Caco-2 (cell line): Measurements from ENCODE around the gene NOS1AP. TPM values are rescaled to one million over a fixed set of nuclear protein-coding genes. Genes with fewer than 3 reads are reported as not detected.

Experiments used
- BruUV-seq: library from RNA; stranded (reverse); fragments of 400-500 nt; replicated peaks from 2 replicates; lab custom pipeline; 2021; lab: Mats Ljungman, UMichigan
- CTCF ChIA-PET: fragments of 300-600 bp; sonication (Branson Sonifier 250); formaldehyde crosslinking; loops from one replicate; lab custom pipeline; 2022; ENCODE audit warnings: antibody characterized with exemption; lab: Charles Lee
- POLR2A ChIA-PET: fragments of 300-600 bp; sonication (Branson Sonifier 250); formaldehyde crosslinking; loops from one replicate; lab custom pipeline; 2022; ENCODE audit warnings: antibody characterized with exemption; lab: Charles Lee
- DNase-seq, 2 experiments: peaks; one replicate each; pipeline versions ENCODE4 v3.0.0 to v3.0.0-alpha.2; 2020 to 2022
- H3K27me3 ChIP-seq: replicated peaks from 2 replicates; pipeline ENCODE4 v1.6.0; 2011; ENCODE audit warnings: low read length; ENCODE audit not compliant: control insufficient read depth, insufficient read depth
- H3K36me3 ChIP-seq: 2 replicates; pipeline ENCODE4 v1.5.1; 2011; ENCODE audit warnings: low read length; ENCODE audit not compliant: control insufficient read depth, insufficient read depth
- H3K4me1 ChIP-seq: fragments of 250-450 bp; sonication (Bioruptor Pico); 2 replicates; pipeline ENCODE4 v1.5.1; 2020; ENCODE audit warnings: mild to moderate bottlenecking
- H3K4me3 ChIP-seq: 2 replicates; pipeline ENCODE4 v1.5.1; 2011; ENCODE audit warnings: low read depth, mild to moderate bottlenecking, control low read depth, low read length
- H3K9me3 ChIP-seq: fragments of 250-450 bp; sonication (Bioruptor Pico); 2 replicates; pipeline ENCODE4 v1.5.1; 2020; ENCODE audit warnings: mild to moderate bottlenecking, moderate library complexity
- H3K27ac Mint-ChIP-seq: one replicate; pipeline ENCODE4 v1.8.0; 2022; ENCODE audit warnings: mixed read lengths; ENCODE audit not compliant: unreplicated experiment
- H3K27me3 Mint-ChIP-seq: one replicate; pipeline ENCODE4 v1.8.0; 2022; ENCODE audit warnings: mixed read lengths; ENCODE audit not compliant: insufficient read depth, unreplicated experiment
- H3K36me3 Mint-ChIP-seq: one replicate; pipeline ENCODE4 v1.8.0; 2022; ENCODE audit warnings: mild to moderate bottlenecking, mixed read lengths; ENCODE audit not compliant: insufficient read depth, unreplicated experiment
- H3K4me1 Mint-ChIP-seq: one replicate; pipeline ENCODE4 v1.8.0; 2022; ENCODE audit warnings: low read depth, mixed read lengths; ENCODE audit not compliant: unreplicated experiment
- H3K4me3 Mint-ChIP-seq: one replicate; pipeline ENCODE4 v1.8.0; 2022; ENCODE audit warnings: mild to moderate bottlenecking, moderate library complexity, mixed read lengths; ENCODE audit not compliant: unreplicated experiment
- H3K9me3 Mint-ChIP-seq: one replicate; pipeline ENCODE4 v1.8.0; 2022; ENCODE audit warnings: mixed read lengths; ENCODE audit not compliant: unreplicated experiment
- intact Hi-C: fragments of 100-400 bp; cut with micrococcal nuclease; formaldehyde crosslinking; loops from one replicate; pipeline ENCODE4 v1.10.0; 2022; ENCODE audit not compliant: unreplicated experiment
- total RNA-seq: library from RNA; stranded (reverse); gene quantifications from 2 replicates; pipeline ENCODE4 v1.2.3, GENCODE V29; 2022
- TF ChIP-seq, protein P1 (sequence below), 2 experiments: fragments of 200-600 bp in 1 of 2; IDR thresholded peaks; 1 replicate in 1 of 2; 2 replicates in 1 of 2; pipeline versions ENCODE4 v1.5.1 to v1.8.0; 2011 to 2022; ENCODE audit warnings: antibody characterized with exemption in 1 of 2, control low read depth in 1 of 2, inconsistent platforms in 1 of 2, low read depth in 1 of 2, low read length in 1 of 2, mild to moderate bottlenecking in 1 of 2, moderate library complexity in 1 of 2; ENCODE audit not compliant: insufficient read depth in 1 of 2, severe bottlenecking in 1 of 2, unreplicated experiment in 1 of 2

NOS1AP gene
- total RNA-seq, 1 experiment from 2014 or later = 5.5 TPM

DNA sequence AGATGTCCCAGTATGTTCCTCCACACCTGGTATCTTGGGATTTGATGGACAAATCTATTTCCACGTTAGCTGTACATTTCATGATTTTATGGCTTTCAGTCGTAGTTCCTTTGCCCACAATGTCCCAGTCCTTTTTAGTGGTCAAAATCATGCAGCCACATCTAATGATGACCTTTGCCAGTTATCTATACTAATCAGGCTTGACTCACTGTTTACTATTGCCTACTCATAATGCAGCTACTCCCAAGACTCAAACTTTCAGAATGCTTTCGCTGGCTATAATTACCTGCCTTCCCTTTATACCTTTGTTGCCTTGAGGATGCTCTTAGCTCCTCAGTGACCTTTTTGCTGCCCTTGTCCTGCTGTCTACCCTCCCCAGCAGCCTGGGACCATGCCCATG, 6.4 kb downstream of the NOS1AP start:
- CTCF ChIA-PET = no interaction called here
- H3K4me1 ChIP-seq = 0 out of 2 replicates have a peak, but pooled peaks cover 4% of the 10 kb centered on the region
- Mint-ChIP-seq H3K27me3 (no peaks in the 10 kb centered on the region), H3K27ac (no peak overlapping the region), H3K4me1 (peaks cover 18% of the 10 kb centered on the region), H3K9me3 (no peaks in the 10 kb centered on the region), H3K4me3 (no peak overlapping the region), H3K36me3 (no peaks in the 10 kb centered on the region)
- no peaks in the 10 kb centered on the region for H3K9me3 ChIP-seq
- intact Hi-C loops = loop anchor here (10.0 kb wide), 1 partner anchor 59 kb away; no protein-coding TSS in a partner anchor
- POLR2A ChIA-PET = no interaction called here
- TF ChIP-seq, protein P1, sequence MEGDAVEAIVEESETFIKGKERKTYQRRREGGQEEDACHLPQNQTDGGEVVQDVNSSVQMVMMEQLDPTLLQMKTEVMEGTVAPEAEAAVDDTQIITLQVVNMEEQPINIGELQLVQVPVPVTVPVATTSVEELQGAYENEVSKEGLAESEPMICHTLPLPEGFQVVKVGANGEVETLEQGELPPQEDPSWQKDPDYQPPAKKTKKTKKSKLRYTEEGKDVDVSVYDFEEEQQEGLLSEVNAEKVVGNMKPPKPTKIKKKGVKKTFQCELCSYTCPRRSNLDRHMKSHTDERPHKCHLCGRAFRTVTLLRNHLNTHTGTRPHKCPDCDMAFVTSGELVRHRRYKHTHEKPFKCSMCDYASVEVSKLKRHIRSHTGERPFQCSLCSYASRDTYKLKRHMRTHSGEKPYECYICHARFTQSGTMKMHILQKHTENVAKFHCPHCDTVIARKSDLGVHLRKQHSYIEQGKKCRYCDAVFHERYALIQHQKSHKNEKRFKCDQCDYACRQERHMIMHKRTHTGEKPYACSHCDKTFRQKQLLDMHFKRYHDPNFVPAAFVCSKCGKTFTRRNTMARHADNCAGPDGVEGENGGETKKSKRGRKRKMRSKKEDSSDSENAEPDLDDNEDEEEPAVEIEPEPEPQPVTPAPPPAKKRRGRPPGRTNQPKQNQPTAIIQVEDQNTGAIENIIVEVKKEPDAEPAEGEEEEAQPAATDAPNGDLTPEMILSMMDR (IDR thresholded peaks at IDR 0.05; ENCODE audit: insufficient read depth in 1 of 2, low read depth in 1 of 2, low read length in 1 of 2, severe bottlenecking in 1 of 2, unreplicated experiment in 1 of 2) = no peak
- no peaks in the 10 kb centered on the region for H3K36me3 ChIP-seq
- no peak overlapping the region for H3K4me3 ChIP-seq
- H3K27me3 ChIP-seq = no peaks in the 10 kb centered on the region; the same call in 1 of the 2 replicates
- DNase-seq = no peak
- no TSS peak for BruUV-seq

DNA sequence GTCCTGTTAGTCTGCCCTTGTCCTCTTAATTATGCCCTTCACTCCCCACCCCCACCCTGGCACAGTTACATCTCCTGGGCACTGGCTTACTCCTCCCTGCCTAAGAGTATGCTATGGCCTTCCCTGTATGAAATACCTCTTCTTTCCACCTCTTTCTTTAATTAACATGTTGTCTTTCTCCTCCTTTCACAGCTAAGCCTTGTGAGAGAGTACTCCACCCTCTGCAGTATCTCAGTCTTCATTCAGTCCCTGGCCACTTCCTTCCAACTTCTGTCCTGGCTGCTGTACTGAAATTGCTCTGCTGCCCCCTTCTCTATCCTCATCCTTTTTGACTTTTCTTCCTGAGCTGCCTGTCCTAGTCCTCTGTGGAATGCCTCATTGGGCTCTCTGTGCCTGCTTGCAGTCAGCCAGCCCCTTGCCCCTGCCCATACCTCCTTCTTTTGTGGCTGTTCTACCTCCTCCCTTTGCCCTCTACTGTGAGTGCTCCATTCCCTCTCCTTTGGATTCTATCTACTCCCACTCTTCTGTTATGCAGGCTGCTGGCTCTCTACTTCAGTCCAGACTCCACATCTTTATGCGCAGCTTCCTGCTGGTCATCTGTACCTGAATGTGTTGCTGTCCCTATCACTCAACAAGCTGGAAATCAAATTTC, 8.3 kb downstream of the NOS1AP start:
- ChIA-PET POLR2A (no interaction called here), CTCF (no interaction called here)
- Mint-ChIP-seq H3K4me1 (peaks cover 7% of the 10 kb centered on the region), H3K27me3 (no peaks in the 10 kb centered on the region), H3K36me3 (no peaks in the 10 kb centered on the region), H3K9me3 (no peaks in the 10 kb centered on the region), H3K4me3 (no peak overlapping the region), H3K27ac (no peak overlapping the region)
- intact Hi-C loops = loop anchor here (10.0 kb wide), 1 partner anchor 57 kb away; no protein-coding TSS in a partner anchor
- TF ChIP-seq, protein P1 (IDR thresholded peaks at IDR 0.05; ENCODE audit: insufficient read depth in 1 of 2, low read depth in 1 of 2, low read length in 1 of 2, severe bottlenecking in 1 of 2, unreplicated experiment in 1 of 2) = no peak
- no peak for DNase-seq
- no TSS peak for BruUV-seq
- Histone ChIP-seq H3K4me1 (no peaks in the 10 kb centered on the region), H3K4me3 (no peak overlapping the region), H3K27me3 (no peaks in the 10 kb centered on the region), H3K9me3 (no peaks in the 10 kb centered on the region), H3K36me3 (no peaks in the 10 kb centered on the region)

DNA sequence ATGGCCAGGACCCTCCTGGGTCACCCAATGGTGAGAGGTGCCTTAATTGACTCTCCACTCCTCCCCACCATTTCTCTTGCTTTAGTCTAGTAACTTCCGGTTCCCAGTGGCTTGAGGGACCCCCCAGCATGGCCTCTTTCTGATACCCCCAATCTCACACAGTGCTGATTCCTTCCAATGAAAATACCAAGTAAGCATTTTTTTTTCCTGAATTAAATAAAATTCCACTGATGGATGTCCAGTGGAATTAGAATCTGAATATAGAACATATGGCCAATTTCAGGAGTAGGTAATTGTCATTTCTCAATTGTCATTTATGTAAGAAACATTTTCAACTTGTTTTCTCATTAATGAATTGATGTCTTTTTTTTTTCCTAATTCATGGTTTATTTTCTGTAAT, 9.5 kb downstream of the NOS1AP start:
- Histone ChIP-seq H3K4me1 (no peaks in the 10 kb centered on the region), H3K9me3 (no peaks in the 10 kb centered on the region), H3K27me3 (no peaks in the 10 kb centered on the region), H3K4me3 (no peak overlapping the region), H3K36me3 (no peaks in the 10 kb centered on the region)
- ChIA-PET POLR2A (no interaction called here), CTCF (no interaction called here)
- Mint-ChIP-seq H3K27me3 (no peaks in the 10 kb centered on the region), H3K36me3 (no peaks in the 10 kb centered on the region), H3K9me3 (no peaks in the 10 kb centered on the region), H3K27ac (no peak overlapping the region), H3K4me3 (no peak overlapping the region), H3K4me1 (peaks cover 7% of the 10 kb centered on the region)
- no peak for DNase-seq
- BruUV-seq = no TSS peak
- intact Hi-C loops = loop anchor here (10.0 kb wide), 1 partner anchor 56 kb away; no protein-coding TSS in a partner anchor
- TF ChIP-seq, protein P1 (IDR thresholded peaks at IDR 0.05; ENCODE audit: insufficient read depth in 1 of 2, low read depth in 1 of 2, low read length in 1 of 2, severe bottlenecking in 1 of 2, unreplicated experiment in 1 of 2) = no peak
